ENCODE results near the gene SLC35F2.

DNA sequence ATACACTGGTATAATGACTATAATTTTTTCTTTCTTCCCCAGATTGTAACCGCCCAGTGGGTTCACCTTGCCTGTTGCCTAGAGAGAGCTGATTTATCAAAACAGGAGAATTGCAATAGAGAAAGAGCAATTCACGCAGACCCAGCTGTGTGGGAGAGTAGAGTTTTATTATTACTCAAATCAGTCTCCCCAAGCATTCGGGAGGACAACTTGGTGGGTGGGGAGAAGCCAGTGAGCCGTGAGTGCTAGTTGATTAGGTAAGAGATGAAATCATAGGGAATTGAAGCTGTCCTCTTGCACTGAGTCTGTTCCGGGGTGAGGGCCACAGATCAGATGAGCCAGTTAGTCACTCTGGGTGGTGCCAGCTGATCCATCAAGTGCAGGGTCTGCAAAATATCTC lies 73.2 kb downstream of the SLC35F2 start:
- TF ChIP-seq, protein P1, sequence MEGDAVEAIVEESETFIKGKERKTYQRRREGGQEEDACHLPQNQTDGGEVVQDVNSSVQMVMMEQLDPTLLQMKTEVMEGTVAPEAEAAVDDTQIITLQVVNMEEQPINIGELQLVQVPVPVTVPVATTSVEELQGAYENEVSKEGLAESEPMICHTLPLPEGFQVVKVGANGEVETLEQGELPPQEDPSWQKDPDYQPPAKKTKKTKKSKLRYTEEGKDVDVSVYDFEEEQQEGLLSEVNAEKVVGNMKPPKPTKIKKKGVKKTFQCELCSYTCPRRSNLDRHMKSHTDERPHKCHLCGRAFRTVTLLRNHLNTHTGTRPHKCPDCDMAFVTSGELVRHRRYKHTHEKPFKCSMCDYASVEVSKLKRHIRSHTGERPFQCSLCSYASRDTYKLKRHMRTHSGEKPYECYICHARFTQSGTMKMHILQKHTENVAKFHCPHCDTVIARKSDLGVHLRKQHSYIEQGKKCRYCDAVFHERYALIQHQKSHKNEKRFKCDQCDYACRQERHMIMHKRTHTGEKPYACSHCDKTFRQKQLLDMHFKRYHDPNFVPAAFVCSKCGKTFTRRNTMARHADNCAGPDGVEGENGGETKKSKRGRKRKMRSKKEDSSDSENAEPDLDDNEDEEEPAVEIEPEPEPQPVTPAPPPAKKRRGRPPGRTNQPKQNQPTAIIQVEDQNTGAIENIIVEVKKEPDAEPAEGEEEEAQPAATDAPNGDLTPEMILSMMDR (conservative IDR thresholded peaks at IDR 0.05 in 1 of 2, IDR thresholded peaks at IDR 0.05 in 1 of 2; ENCODE audit: low read depth in 1 of 2, low read length in 2 of 2) = no peak
- no peak for TF ChIP-seq EZH2 (IDR thresholded peaks at IDR 0.05; ENCODE audit: low read length, missing control alignments)

Measured in fibroblast of lung (primary cell).